Measurements from ENCODE around the gene CCPG1.

- TF ChIP-seq CTCF (IDR thresholded peaks at IDR 0.05; ENCODE audit: low read depth, low read length, poor library complexity, severe bottlenecking) (no peak), EZH2phosphoT487 (IDR thresholded peaks at IDR 0.05; ENCODE audit: borderline replicate concordance, low read length) (no peak)
Observed at GRCh38 chr15:55394694-55395093, 13.5 kb downstream of the CCPG1 start.
